IMR-90 (cell line): ENCODE measurements around the gene CTCFL. TPM values are rescaled to one million over a fixed set of nuclear protein-coding genes. Genes with fewer than 3 reads are reported as not detected.

ENCODE experiments used
- ATAC-seq: fragments of 200-7000 bp; cut with Tn5 transposase; 2 replicates; pipeline ENCODE4 v1.9.1; 2020; ENCODE audit warnings: low read depth, mild to moderate bottlenecking, moderate library complexity
- BruUV-seq: library from RNA; stranded (reverse); fragments of 400-500 nt; replicated peaks from 2 replicates; lab custom pipeline; 2021; lab: Mats Ljungman, UMichigan
- CTCF ChIA-PET: fragments of 300-600 bp; formaldehyde crosslinking; extraction: SDS; loops from one replicate; lab custom pipeline; 2021; ENCODE audit warnings: antibody characterized with exemption; lab: Yijun Ruan, JAX
- POLR2A ChIA-PET: fragments of 300-600 bp; sonication (Branson Sonifier 250); formaldehyde crosslinking; loops from one replicate; lab custom pipeline; 2022; ENCODE audit warnings: antibody characterized with exemption; ENCODE audit not compliant: unreplicated experiment; lab: Charles Lee
- DNase-seq: peaks from one replicate; pipeline ENCODE4 v3.0.0; 2013
- H2AFZ ChIP-seq: replicated peaks from 2 replicates; pipeline ENCODE3; 2013; ENCODE audit warnings: low read length, mild to moderate bottlenecking; ENCODE audit not compliant: poor library complexity
- H2AK5ac ChIP-seq: 2 replicates; pipeline ENCODE4 v1.6.1; 2013; ENCODE audit warnings: low read depth, low read length, inconsistent platforms
- H2AK9ac ChIP-seq: replicated peaks from 2 replicates; pipeline ENCODE3; 2013; ENCODE audit warnings: mild to moderate bottlenecking, low read depth, low read length, moderate library complexity; ENCODE audit not compliant: poor library complexity
- H2BK120ac ChIP-seq: 2 replicates; pipeline ENCODE4 v1.6.1; 2013; ENCODE audit warnings: low read depth, low read length, inconsistent platforms
- H2BK15ac ChIP-seq: 3 replicates; pipeline ENCODE4 v1.6.1; 2013; ENCODE audit warnings: low read depth, low read length, inconsistent platforms
- H2BK20ac ChIP-seq: 2 replicates; pipeline ENCODE4 v1.6.1; 2013; ENCODE audit warnings: low read depth, mild to moderate bottlenecking, inconsistent platforms, low read length, moderate library complexity
- H2BK5ac ChIP-seq: 2 replicates; pipeline ENCODE4 v1.6.1; 2013; ENCODE audit warnings: mild to moderate bottlenecking, low read depth, low read length, inconsistent platforms; ENCODE audit not compliant: poor library complexity, severe bottlenecking
- H3K14ac ChIP-seq: replicated peaks from 2 replicates; pipeline ENCODE4 v1.6.1; 2013; ENCODE audit warnings: low read depth, low read length, inconsistent platforms
- H3K18ac ChIP-seq: 2 replicates; pipeline ENCODE4 v1.6.1; 2013; ENCODE audit warnings: low read depth, low read length, control low read depth
- H3K23ac ChIP-seq: 2 replicates; pipeline ENCODE4 v1.6.1; 2013; ENCODE audit warnings: low read depth, low read length, inconsistent platforms
- H3K27ac ChIP-seq: 2 replicates; pipeline ENCODE4 v1.5.1; 2013; ENCODE audit warnings: mild to moderate bottlenecking, control low read depth, low read length; ENCODE audit not compliant: insufficient read depth
- H3K27me3 ChIP-seq: 2 replicates; pipeline ENCODE4 v1.6.1; 2013; ENCODE audit warnings: low read length; ENCODE audit not compliant: control insufficient read depth, insufficient read depth
- H3K36me3 ChIP-seq: 2 replicates; pipeline ENCODE4 v1.6.1; 2013; ENCODE audit warnings: low read length, mixed read lengths; ENCODE audit not compliant: control insufficient read depth, insufficient read depth
- H3K4ac ChIP-seq: 2 replicates; pipeline ENCODE4 v1.6.1; 2013; ENCODE audit warnings: low read depth, low read length, inconsistent platforms
- H3K4me1 ChIP-seq: 2 replicates; pipeline ENCODE4 v1.6.1; 2013; ENCODE audit warnings: low read length, mixed read lengths; ENCODE audit not compliant: control insufficient read depth, insufficient read depth
- H3K4me2 ChIP-seq: 2 replicates; pipeline ENCODE4 v1.6.1; 2013; ENCODE audit warnings: low read depth, mild to moderate bottlenecking, control low read depth, low read length, moderate library complexity
- H3K4me3 ChIP-seq: 2 replicates; pipeline ENCODE4 v1.5.1; 2013; ENCODE audit warnings: low read depth, mild to moderate bottlenecking, control low read depth, low read length, moderate library complexity; ENCODE audit not compliant: insufficient read depth
- H3K56ac ChIP-seq: 2 replicates; pipeline ENCODE4 v1.6.1; 2013; ENCODE audit warnings: low read length, inconsistent platforms; ENCODE audit not compliant: insufficient read depth; ENCODE audit errors: extremely low read depth
- H3K79me1 ChIP-seq, 2 experiments: 2 replicates each; pipeline ENCODE4 v1.6.1; 2013; ENCODE audit warnings: low read length in 2 of 2, inconsistent platforms in 1 of 2, low read depth in 1 of 2
- H3K9ac ChIP-seq: 2 replicates; pipeline ENCODE4 v1.6.1; 2013; ENCODE audit warnings: low read depth, low read length, control low read depth
- H3K9me1 ChIP-seq: 2 replicates; pipeline ENCODE4 v1.6.1; 2013; ENCODE audit warnings: low read length, inconsistent platforms; ENCODE audit not compliant: insufficient read depth
- H3K9me3 ChIP-seq: 2 replicates; pipeline ENCODE4 v1.6.1; 2013; ENCODE audit warnings: low read length; ENCODE audit not compliant: control insufficient read depth, insufficient read depth
- H4K20me1 ChIP-seq: 2 replicates; pipeline ENCODE4 v1.6.1; 2013; ENCODE audit warnings: low read length, inconsistent platforms; ENCODE audit not compliant: insufficient read depth
- H4K5ac ChIP-seq: 2 replicates; pipeline ENCODE4 v1.6.1; 2013; ENCODE audit warnings: mild to moderate bottlenecking, low read depth, low read length, control low read depth
- H4K8ac ChIP-seq, 2 experiments: 2 replicates each; pipeline ENCODE4 v1.6.1; 2013; ENCODE audit warnings: low read depth in 2 of 2, low read length in 2 of 2, control low read depth in 1 of 2, inconsistent platforms in 1 of 2
- H4K91ac ChIP-seq: 2 replicates; pipeline ENCODE4 v1.6.1; 2013; ENCODE audit warnings: low read depth, low read length, inconsistent platforms; ENCODE audit not compliant: insufficient read depth
- BHLHE40 ChIP-seq: fragments of 150-350 bp; IDR thresholded peaks from 2 replicates; pipeline ENCODE4 v1.6.1; 2016; ENCODE audit warnings: mild to moderate bottlenecking, low read depth, low read length
- CEBPB ChIP-seq: IDR thresholded peaks from 2 replicates; pipeline ENCODE4 v1.6.1; 2012; ENCODE audit warnings: low read depth, low read length, improper control_type of control experiment
- ELK1 ChIP-seq: fragments of 150-350 bp; IDR thresholded peaks from 2 replicates; pipeline ENCODE4 v1.6.1; 2016; ENCODE audit warnings: low read depth, mild to moderate bottlenecking, low read length, moderate library complexity, borderline replicate concordance
- RCOR1 ChIP-seq: IDR thresholded peaks from 2 replicates; pipeline ENCODE4 v1.6.1; 2012; ENCODE audit warnings: mild to moderate bottlenecking, low read length, improper control_type of control experiment; ENCODE audit not compliant: insufficient replicate concordance
- USF2 ChIP-seq: fragments of 150-350 bp; IDR thresholded peaks from 2 replicates; pipeline ENCODE4 v1.6.1; 2017; ENCODE audit warnings: mild to moderate bottlenecking, antibody characterized with exemption, low read length, low read depth
- WGBS, 2 experiments: methylation state at CpG; one replicate each; pipeline versions ENCODE4 v1.1.5 to v1.1.7; 2013; ENCODE audit warnings: missing lambda C conversion rate in 2 of 2; ENCODE audit not compliant: insufficient read length in 1 of 2; ENCODE audit errors: extremely low coverage in 2 of 2; 5-methylcytosine and 5-hydroxymethylcytosine counted together
- dilution Hi-C: fragments of 300-500 bp; cut with HindIII; formaldehyde crosslinking; loops from one replicate; pipeline ENCODE4 v1.14.3; 2018; ENCODE audit warnings: low sequenced_read_pairs; ENCODE audit not compliant: unreplicated experiment
- in situ Hi-C: fragments of 300-500 bp; cut with MboI; formaldehyde crosslinking; loops from 3 replicates; pipeline ENCODE4 v1.14.3; 2019; ENCODE audit warnings: low sequenced_read_pairs, inconsistent platforms, mixed read lengths
- intact Hi-C: fragments of 100-400 bp; cut with micrococcal nuclease; formaldehyde crosslinking; loops from 2 replicates; pipeline ENCODE4 v1.10.0; 2022
- polyA plus RNA-seq, 3 experiments: library from polyadenylated mRNA; depleted of rRNA; stranded (reverse); fragments of >200 nt; gene quantifications; 2 replicates each; pipeline ENCODE4 v1.2.3, GENCODE V29; 2012; ENCODE audit warnings: low replicate concordance in 1 of 3
- total RNA-seq: library from RNA; depleted of rRNA; stranded (reverse); fragments of >200 nt; gene quantifications from 2 replicates; pipeline ENCODE4 v1.2.3, GENCODE V29; 2012

Gene CTCFL
- total and polyA plus RNA-seq, 2 of the 4 experiments (the other 2 are of a cell fraction) = not detected

- no peak overlapping the region for H4K8ac ChIP-seq
- no peak overlapping the region for H3K4me3 ChIP-seq
- BruUV-seq = no TSS peak
- H3K4ac ChIP-seq = no peak overlapping the region
- no peak overlapping the region for H3K23ac ChIP-seq
- TF ChIP-seq BHLHE40 (no peak), ELK1 (no peak), USF2 (no peak), CEBPB (no peak), RCOR1 (no peak)
- no peak overlapping the region for H3K14ac ChIP-seq
- no peaks in the 10 kb centered on the region for H3K9me3 ChIP-seq
- dilution Hi-C loops (no loop called here), intact Hi-C loops (no loop called here), in situ Hi-C loops (no loop called here)
- H2AFZ ChIP-seq = no peak overlapping the region
- no peaks in the 10 kb centered on the region for H3K79me1 ChIP-seq
- DNase-seq = no peak
- no peaks in the 10 kb centered on the region for H3K4me1 ChIP-seq
- H2AK5ac ChIP-seq = no peak overlapping the region
- no peaks in the 10 kb centered on the region for H3K9me1 ChIP-seq
- POLR2A ChIA-PET = no interaction called here
- no peak for ATAC-seq
- no peak overlapping the region for H3K18ac ChIP-seq
- H3K4me2 ChIP-seq = no peak overlapping the region
- no peak overlapping the region for H2BK20ac ChIP-seq
- H2BK120ac ChIP-seq = no peak overlapping the region
- no peak overlapping the region for H4K91ac ChIP-seq
- CTCF ChIA-PET = no interaction called here
- H3K9ac ChIP-seq = no peak overlapping the region
- H2BK5ac ChIP-seq = no peak overlapping the region
- H3K27me3 ChIP-seq = peaks cover 4% of the 10 kb centered on the region; the same call in 1 of the 2 replicates
- H3K56ac ChIP-seq = no peak overlapping the region
- no peaks in the 10 kb centered on the region for H3K36me3 ChIP-seq
- H4K5ac ChIP-seq = no peak overlapping the region
- no peak overlapping the region for H2AK9ac ChIP-seq
- no peak overlapping the region for H3K27ac ChIP-seq
- no peaks in the 10 kb centered on the region for H4K20me1 ChIP-seq
- H2BK15ac ChIP-seq = no peak overlapping the region
- WGBS, 2 experiments = 90% methylated on average over 4 of the region's 12 CpGs; no CpG with 5 or more reads in 1 of the 2 experiments
These were observed 21.2 kb upstream of the CTCFL start for GRCh38 chr20:57545927-57546662.
